ENCODE data around the gene AAGAB.

The AAGAB gene

GRCh38 chr15:67196222-67196621 lies 58.2 kb downstream of the AAGAB start:
- H3K27ac Mint-ChIP-seq, result peak overlapping the region; percentile 11
- no peak overlapping the region for H3K4me3 Mint-ChIP-seq
- no peaks in the 10 kb centered on the region for H3K27me3 Mint-ChIP-seq (ENCODE audit: low read depth, poor library complexity)
- TF ChIP-seq, protein P1, sequence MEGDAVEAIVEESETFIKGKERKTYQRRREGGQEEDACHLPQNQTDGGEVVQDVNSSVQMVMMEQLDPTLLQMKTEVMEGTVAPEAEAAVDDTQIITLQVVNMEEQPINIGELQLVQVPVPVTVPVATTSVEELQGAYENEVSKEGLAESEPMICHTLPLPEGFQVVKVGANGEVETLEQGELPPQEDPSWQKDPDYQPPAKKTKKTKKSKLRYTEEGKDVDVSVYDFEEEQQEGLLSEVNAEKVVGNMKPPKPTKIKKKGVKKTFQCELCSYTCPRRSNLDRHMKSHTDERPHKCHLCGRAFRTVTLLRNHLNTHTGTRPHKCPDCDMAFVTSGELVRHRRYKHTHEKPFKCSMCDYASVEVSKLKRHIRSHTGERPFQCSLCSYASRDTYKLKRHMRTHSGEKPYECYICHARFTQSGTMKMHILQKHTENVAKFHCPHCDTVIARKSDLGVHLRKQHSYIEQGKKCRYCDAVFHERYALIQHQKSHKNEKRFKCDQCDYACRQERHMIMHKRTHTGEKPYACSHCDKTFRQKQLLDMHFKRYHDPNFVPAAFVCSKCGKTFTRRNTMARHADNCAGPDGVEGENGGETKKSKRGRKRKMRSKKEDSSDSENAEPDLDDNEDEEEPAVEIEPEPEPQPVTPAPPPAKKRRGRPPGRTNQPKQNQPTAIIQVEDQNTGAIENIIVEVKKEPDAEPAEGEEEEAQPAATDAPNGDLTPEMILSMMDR (IDR thresholded peaks at IDR 0.05), result no peak
- H3K36me3 Mint-ChIP-seq (ENCODE audit: low read depth), result peaks cover 77% of the 10 kb centered on the region
- no peaks in the 10 kb centered on the region for H3K9me3 Mint-ChIP-seq
- H3K4me1 Mint-ChIP-seq, result peaks cover 41% of the 10 kb centered on the region
- DNase-seq, result no peak

DNA sequence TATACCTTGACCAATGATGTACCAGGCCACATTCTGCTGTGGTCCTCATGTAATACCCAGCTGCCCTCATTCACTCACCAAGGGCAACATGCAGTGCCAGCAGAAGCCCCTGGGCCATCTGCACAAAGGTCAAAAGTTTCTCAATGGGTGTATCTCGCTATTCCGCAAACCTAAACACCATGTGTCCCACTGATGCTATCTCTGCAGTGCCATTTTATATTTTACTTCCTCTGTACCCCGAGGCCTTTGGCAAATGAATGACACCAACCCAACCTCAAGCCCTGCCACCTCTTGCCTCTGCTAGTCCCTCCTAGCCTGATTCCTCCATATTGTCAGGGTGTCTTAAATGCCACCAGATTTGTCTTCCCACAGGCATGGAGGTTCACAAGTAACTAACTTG lies 59.2 kb downstream of the AAGAB start:
- H3K27me3 Mint-ChIP-seq (ENCODE audit: low read depth, poor library complexity), result no peaks in the 10 kb centered on the region

GRCh38 chr15:67194171-67195114 lies 60.0 kb downstream of the AAGAB start:
- Mint-ChIP-seq H3K27me3 (ENCODE audit: low read depth, poor library complexity) (peaks cover 5% of the 10 kb centered on the region), H3K27ac (peak overlapping the region; percentile 57), H3K9me3 (no peaks in the 10 kb centered on the region), H3K36me3 (ENCODE audit: low read depth) (peaks cover 79% of the 10 kb centered on the region), H3K4me1 (peaks cover 27% of the 10 kb centered on the region), H3K4me3 (no peak overlapping the region)
- no peak for DNase-seq
- TF ChIP-seq, protein P1 (IDR thresholded peaks at IDR 0.05), result no peak

More for the DNA sequence above, 59.2 kb downstream of the AAGAB start:
- no peak for DNase-seq
- TF ChIP-seq, protein P1 (IDR thresholded peaks at IDR 0.05), result no peak
- H3K9me3 Mint-ChIP-seq, result no peaks in the 10 kb centered on the region
- H3K4me3 Mint-ChIP-seq, result no peak overlapping the region
- no peak overlapping the region for H3K27ac Mint-ChIP-seq
- peaks cover 80% of the 10 kb centered on the region for H3K36me3 Mint-ChIP-seq (ENCODE audit: low read depth)
- H3K4me1 Mint-ChIP-seq, result peaks cover 35% of the 10 kb centered on the region

- TF ChIP-seq, protein P1 (IDR thresholded peaks at IDR 0.05), result no peak
- H3K27ac Mint-ChIP-seq, result peak overlapping the region; percentile 57
- H3K27me3 Mint-ChIP-seq (ENCODE audit: low read depth, poor library complexity), result peaks cover 5% of the 10 kb centered on the region
Observed at GRCh38 chr15:67193223-67193990, 61.1 kb downstream of the AAGAB start.

DNA sequence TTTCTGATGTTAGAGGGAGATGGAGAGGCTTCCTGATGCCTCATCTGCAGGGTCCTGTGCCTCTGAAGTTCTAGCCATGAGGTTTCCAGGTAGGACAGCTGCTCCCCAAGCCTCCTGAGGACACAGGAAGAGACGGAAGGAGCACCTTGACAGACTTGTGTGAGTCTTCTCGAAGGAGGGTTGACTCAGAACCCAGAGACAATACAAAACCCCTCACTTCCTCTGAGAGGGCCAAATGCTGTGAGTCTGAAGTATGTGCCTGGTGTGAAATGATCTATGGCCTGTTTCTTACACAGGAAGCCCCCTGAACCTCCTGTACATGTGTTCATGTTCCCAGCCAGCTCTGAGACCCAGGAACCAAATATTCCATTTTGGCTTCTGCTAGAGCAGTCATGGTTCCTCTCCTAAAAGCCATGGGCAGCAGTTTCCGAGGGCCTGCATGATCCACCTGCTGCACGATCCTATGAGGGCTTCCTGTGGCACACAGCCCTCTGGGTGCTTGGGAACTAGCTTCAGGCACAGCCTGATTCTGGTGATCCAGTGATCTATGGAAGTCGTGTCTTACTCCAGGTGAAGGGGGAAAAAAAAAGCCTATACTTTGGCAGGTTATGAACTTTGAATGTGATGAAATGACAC lies 62.2 kb downstream of the AAGAB start:
- TF ChIP-seq, protein P1 (IDR thresholded peaks at IDR 0.05), result no peak
- H3K36me3 Mint-ChIP-seq (ENCODE audit: low read depth), result peaks cover 82% of the 10 kb centered on the region
- DNase-seq, result no peak
- no peak overlapping the region for H3K4me3 Mint-ChIP-seq
- H3K27ac Mint-ChIP-seq, result no peak overlapping the region
- no peaks in the 10 kb centered on the region for H3K9me3 Mint-ChIP-seq
- peaks cover 23% of the 10 kb centered on the region for H3K4me1 Mint-ChIP-seq
- peaks cover 5% of the 10 kb centered on the region for H3K27me3 Mint-ChIP-seq (ENCODE audit: low read depth, poor library complexity)

More at GRCh38 chr15:67193223-67193990, 61.1 kb downstream of the AAGAB start:
- Mint-ChIP-seq H3K9me3 (no peaks in the 10 kb centered on the region), H3K36me3 (ENCODE audit: low read depth) (peaks cover 84% of the 10 kb centered on the region), H3K4me1 (peaks cover 25% of the 10 kb centered on the region), H3K4me3 (no peak overlapping the region)
- no peak for DNase-seq
